ENCODE measurements around the gene QDPR.

The QDPR gene

GRCh38 chr4:17515445-17516407 lies 3.8 kb upstream of the QDPR start:
- no peak for TF ChIP-seq CTCF (IDR thresholded peaks at IDR 0.05; ENCODE audit: insufficient read depth, low read depth, low read length, missing control alignments)
- H3K4me3 ChIP-seq (ENCODE audit: low read length) = no peak overlapping the region
- no peak for DNase-seq (ENCODE audit: low read depth)

GRCh38 chr4:17514865-17515264 lies 3.0 kb upstream of the QDPR start, which contains the start of gene CLRN2:
Gene CLRN2, plus strand, starts transcription at chr4:17515165. Its CDS starts 102 bp downstream, at chr4:17515267.
- no peak for DNase-seq (ENCODE audit: low read depth)
- no peak within 1 kb of the TSS for H3K4me3 ChIP-seq (ENCODE audit: low read length)
- no peak for TF ChIP-seq CTCF (IDR thresholded peaks at IDR 0.05; ENCODE audit: insufficient read depth, low read depth, low read length, missing control alignments)

GRCh38 chr4:17512973-17513665 lies 1.2 kb upstream of the QDPR start:
- TF ChIP-seq CTCF (IDR thresholded peaks at IDR 0.05; ENCODE audit: insufficient read depth, low read depth, low read length, missing control alignments) = no peak
- DNase-seq (ENCODE audit: low read depth) = peak; percentile 86
- H3K4me3 ChIP-seq (ENCODE audit: low read length) = no peak overlapping the region

- peak; percentile 46 for DNase-seq (ENCODE audit: low read depth)
- H3K4me3 ChIP-seq (ENCODE audit: low read length) = peak overlapping the region; percentile 77
- TF ChIP-seq CTCF (IDR thresholded peaks at IDR 0.05; ENCODE audit: insufficient read depth, low read depth, low read length, missing control alignments) = no peak
Measured at GRCh38 chr4:17511509-17511949, 361 bp downstream of the QDPR start.

GRCh38 chr4:17511051-17511450 lies 839 bp downstream of the QDPR start:
- peak overlapping the region; percentile 77 for H3K4me3 ChIP-seq (ENCODE audit: low read length)
- DNase-seq (ENCODE audit: low read depth) = peak; percentile 2
- no peak for TF ChIP-seq CTCF (IDR thresholded peaks at IDR 0.05; ENCODE audit: insufficient read depth, low read depth, low read length, missing control alignments)

- no peak for TF ChIP-seq CTCF (IDR thresholded peaks at IDR 0.05; ENCODE audit: insufficient read depth, low read depth, low read length, missing control alignments)
- H3K4me3 ChIP-seq (ENCODE audit: low read length) = peak overlapping the region; percentile 77
- DNase-seq (ENCODE audit: low read depth) = no peak
Measured at GRCh38 chr4:17510582-17510981, 1.3 kb downstream of the QDPR start.

Measured in epithelial cell of esophagus (primary cell).